Measurements from ENCODE around the gene AFAP1L1.
A peak's percentile ranks its signal among the peaks of the same experiment; 100 is the strongest.

The AFAP1L1 gene

GRCh38 chr5:149344151-149344550, 72.5 kb downstream of the AFAP1L1 start:
- no peak overlapping the region for H3K27ac ChIP-seq
- H3K4me3 ChIP-seq: no peak overlapping the region
- no peak for TF ChIP-seq CTCF (IDR thresholded peaks at IDR 0.05)
- DNase-seq (ENCODE audit: low spot score): no peak

GRCh38 chr5:149345147-149345891, 73.7 kb downstream of the AFAP1L1 start, which contains the start of gene GRPEL2:
GRPEL2 (plus strand) TSS chr5:149345499; CDS start chr5:149345540, 41 bp downstream.
- no peak for TF ChIP-seq CTCF (IDR thresholded peaks at IDR 0.05)
- Histone ChIP-seq H3K27ac (peak within 1 kb of the TSS; percentile 45 to 85), H3K4me3 (peak within 1 kb of the TSS; percentile 79)
- DNase-seq (ENCODE audit: low spot score): peak; percentile 97

GRCh38 chr5:149345892-149346222, 74.2 kb downstream of the AFAP1L1 start:
- no peak for DNase-seq (ENCODE audit: low spot score)
- peak overlapping the region; percentile 45 to 85 for H3K27ac ChIP-seq
- H3K4me3 ChIP-seq: peak overlapping the region; percentile 79
- TF ChIP-seq CTCF (IDR thresholded peaks at IDR 0.05): no peak

GRCh38 chr5:149348518-149348917, 76.9 kb downstream of the AFAP1L1 start:
- no peak for DNase-seq (ENCODE audit: low spot score)
- Histone ChIP-seq H3K4me3 (no peak overlapping the region), H3K27ac (no peak overlapping the region)
- no peak for TF ChIP-seq CTCF (IDR thresholded peaks at IDR 0.05)

GRCh38 chr5:149349382-149349781, 77.7 kb downstream of the AFAP1L1 start:
- H3K4me3 ChIP-seq: no peak overlapping the region
- no peak for DNase-seq (ENCODE audit: low spot score)
- H3K27ac ChIP-seq: no peak overlapping the region
- TF ChIP-seq CTCF (IDR thresholded peaks at IDR 0.05): no peak

- H3K27ac ChIP-seq: no peak overlapping the region
- TF ChIP-seq CTCF (IDR thresholded peaks at IDR 0.05): no peak
- no peak for DNase-seq (ENCODE audit: low spot score)
- H3K4me3 ChIP-seq: no peak overlapping the region
These were observed 80.5 kb downstream of the AFAP1L1 start for GRCh38 chr5:149352169-149352568.

GRCh38 chr5:149353911-149354310, 82.3 kb downstream of the AFAP1L1 start:
- no peak overlapping the region for H3K4me3 ChIP-seq
- H3K27ac ChIP-seq: no peak overlapping the region
- no peak for TF ChIP-seq CTCF (IDR thresholded peaks at IDR 0.05)
- DNase-seq (ENCODE audit: low spot score): no peak
